ENCODE data around the gene RUNX2.

Gene RUNX2

GRCh38 chr6:45538641-45539547 is 210.8 kb downstream of the RUNX2 start:
- Histone ChIP-seq H3K27me3 (no peaks in the 10 kb centered on the region), H3K4me2 (no peak overlapping the region), H3K9me3 (no peaks in the 10 kb centered on the region), H4K20me1 (no peaks in the 10 kb centered on the region), H3K4me1 (no peaks in the 10 kb centered on the region), H3K9ac (no peak overlapping the region), H3K4me3 (no peak overlapping the region), H3K27ac (no peak overlapping the region), H3K36me3 (no peaks in the 10 kb centered on the region)
- TF ChIP-seq Cebpa-rat (IDR thresholded peaks at IDR 0.05), result no peak

- Histone ChIP-seq H3K36me3 (no peaks in the 10 kb centered on the region), H4K20me1 (no peaks in the 10 kb centered on the region), H3K27me3 (no peaks in the 10 kb centered on the region), H3K9me3 (no peaks in the 10 kb centered on the region), H3K9ac (no peak overlapping the region), H3K4me3 (no peak overlapping the region), H3K4me2 (no peak overlapping the region), H3K4me1 (no peaks in the 10 kb centered on the region), H3K27ac (no peak overlapping the region)
- no peak for TF ChIP-seq Cebpa-rat (IDR thresholded peaks at IDR 0.05)
Observed at GRCh38 chr6:45540375-45540920, 212.3 kb downstream of the RUNX2 start.

GRCh38 chr6:45541934-45542333 is 213.8 kb downstream of the RUNX2 start:
- Histone ChIP-seq H3K4me2 (no peak overlapping the region), H3K4me1 (no peaks in the 10 kb centered on the region), H3K36me3 (no peaks in the 10 kb centered on the region), H3K9me3 (no peaks in the 10 kb centered on the region), H3K27me3 (no peaks in the 10 kb centered on the region), H4K20me1 (no peaks in the 10 kb centered on the region), H3K4me3 (no peak overlapping the region), H3K27ac (no peak overlapping the region), H3K9ac (no peak overlapping the region)
- TF ChIP-seq Cebpa-rat (IDR thresholded peaks at IDR 0.05), result no peak

- Histone ChIP-seq H4K20me1 (no peaks in the 10 kb centered on the region), H3K4me3 (no peak overlapping the region), H3K4me2 (no peak overlapping the region), H3K27me3 (no peaks in the 10 kb centered on the region), H3K36me3 (no peaks in the 10 kb centered on the region), H3K9me3 (no peaks in the 10 kb centered on the region), H3K9ac (no peak overlapping the region), H3K4me1 (no peaks in the 10 kb centered on the region), H3K27ac (no peak overlapping the region)
- no peak for TF ChIP-seq Cebpa-rat (IDR thresholded peaks at IDR 0.05)
Observed at GRCh38 chr6:45543298-45544235, 215.4 kb downstream of the RUNX2 start.

- H3K4me1 ChIP-seq, result no peaks in the 10 kb centered on the region
- no peaks in the 10 kb centered on the region for H3K9me3 ChIP-seq
- no peak overlapping the region for H3K9ac ChIP-seq
- no peak overlapping the region for H3K4me3 ChIP-seq
- no peak overlapping the region for H3K4me2 ChIP-seq
- no peaks in the 10 kb centered on the region for H4K20me1 ChIP-seq
- no peaks in the 10 kb centered on the region for H3K36me3 ChIP-seq
- TF ChIP-seq Cebpa-rat (IDR thresholded peaks at IDR 0.05), result no peak
- H3K27ac ChIP-seq, result no peak overlapping the region
- no peaks in the 10 kb centered on the region for H3K27me3 ChIP-seq
Observed at GRCh38 chr6:45545416-45545815, 217.3 kb downstream of the RUNX2 start.

GRCh38 chr6:45548657-45549515 is 220.8 kb downstream of the RUNX2 start:
- TF ChIP-seq Cebpa-rat (IDR thresholded peaks at IDR 0.05), result no peak
- Histone ChIP-seq H4K20me1 (no peaks in the 10 kb centered on the region), H3K9ac (no peak overlapping the region), H3K4me2 (no peak overlapping the region), H3K27me3 (no peaks in the 10 kb centered on the region), H3K4me1 (no peaks in the 10 kb centered on the region), H3K9me3 (no peaks in the 10 kb centered on the region), H3K27ac (no peak overlapping the region), H3K4me3 (no peak overlapping the region), H3K36me3 (no peaks in the 10 kb centered on the region)

- H3K4me2 ChIP-seq, result no peak overlapping the region
- H4K20me1 ChIP-seq, result no peaks in the 10 kb centered on the region
- no peak overlapping the region for H3K4me3 ChIP-seq
- no peaks in the 10 kb centered on the region for H3K36me3 ChIP-seq
- no peaks in the 10 kb centered on the region for H3K27me3 ChIP-seq
- peaks cover 18% of the 10 kb centered on the region for H3K4me1 ChIP-seq
- no peak for TF ChIP-seq Cebpa-rat (IDR thresholded peaks at IDR 0.05)
- H3K27ac ChIP-seq, result no peak overlapping the region
- no peaks in the 10 kb centered on the region for H3K9me3 ChIP-seq
- no peak overlapping the region for H3K9ac ChIP-seq
Observed at GRCh38 chr6:45552536-45552935, 224.4 kb downstream of the RUNX2 start.

- TF ChIP-seq Cebpa-rat (IDR thresholded peaks at IDR 0.05), result no peak
- Histone ChIP-seq H3K4me1 (peaks cover 18% of the 10 kb centered on the region), H3K27ac (no peak overlapping the region)
Observed at GRCh38 chr6:45553730-45554344, 225.7 kb downstream of the RUNX2 start.

GRCh38 chr6:45554591-45554990 is 226.5 kb downstream of the RUNX2 start:
- H3K4me2 ChIP-seq, result no peak overlapping the region

More at GRCh38 chr6:45553730-45554344, 225.7 kb downstream of the RUNX2 start:
- no peak overlapping the region for H3K9ac ChIP-seq
- no peaks in the 10 kb centered on the region for H3K36me3 ChIP-seq
- H3K4me2 ChIP-seq, result no peak overlapping the region
- H3K27me3 ChIP-seq, result no peaks in the 10 kb centered on the region
- no peaks in the 10 kb centered on the region for H3K9me3 ChIP-seq
- no peak overlapping the region for H3K4me3 ChIP-seq
- no peaks in the 10 kb centered on the region for H4K20me1 ChIP-seq

More at GRCh38 chr6:45554591-45554990, 226.5 kb downstream of the RUNX2 start:
- H3K9ac ChIP-seq, result no peak overlapping the region
- no peaks in the 10 kb centered on the region for H4K20me1 ChIP-seq
- no peaks in the 10 kb centered on the region for H3K36me3 ChIP-seq
- no peak for TF ChIP-seq Cebpa-rat (IDR thresholded peaks at IDR 0.05)
- no peaks in the 10 kb centered on the region for H3K27me3 ChIP-seq
- H3K27ac ChIP-seq, result no peak overlapping the region
- no peak overlapping the region for H3K4me3 ChIP-seq
- no peaks in the 10 kb centered on the region for H3K9me3 ChIP-seq
- peaks cover 18% of the 10 kb centered on the region for H3K4me1 ChIP-seq

Data from BLaER1 (cell line).